ENCODE data around the gene NR4A2. TPM values are rescaled to one million over a fixed set of nuclear protein-coding genes. Genes with fewer than 3 reads are reported as not detected.

NR4A2 gene
- total RNA-seq, 2 experiments from 2014 or later: 0.59 TPM; not detected in 1

- no peak for DNase-seq (ENCODE audit: low spot score)
- Histone ChIP-seq H3K4me1 (ENCODE audit: insufficient read depth, low read length, poor library complexity, severe bottlenecking) (no peaks in the 10 kb centered on the region), H4K20me1 (ENCODE audit: insufficient read depth, low read length) (no peaks in the 10 kb centered on the region), H3K9me3 (ENCODE audit: low read length) (no peaks in the 10 kb centered on the region), H3K36me3 (ENCODE audit: insufficient read depth, low read length) (no peaks in the 10 kb centered on the region), H3K4me3 (ENCODE audit: low read depth, low read length, poor library complexity, severe bottlenecking) (no peak overlapping the region), H3K4me2 (ENCODE audit: low read length) (no peak overlapping the region), H3K79me2 (ENCODE audit: insufficient read depth, low read depth, low read length) (no peaks in the 10 kb centered on the region), H2AFZ (ENCODE audit: low read length) (no peak overlapping the region), H3K27ac (ENCODE audit: low read depth, low read length, poor library complexity, severe bottlenecking) (no peak overlapping the region), H3K9me2 (ENCODE audit: insufficient read depth, low read length) (no peaks in the 10 kb centered on the region)
- no TSS peak for BruUV-seq (replicated peaks)
- CTCF ChIA-PET (ENCODE audit: unreplicated experiment): no interaction called here
- intact Hi-C loops (cut with micrococcal nuclease; ENCODE audit: unreplicated experiment): no loop called here
- POLR2A ChIA-PET: interaction anchor here (0.6 kb wide), 2 partner anchors 411 to 1038 kb away, joined by 3 read pairs; no protein-coding TSS in a partner anchor
- no peak for TF ChIP-seq EZH2phosphoT487 (IDR thresholded peaks at IDR 0.05; ENCODE audit: borderline replicate concordance, low read depth, low read length)
- no peak for TF ChIP-seq CTCF (conservative IDR thresholded peaks at IDR 0.05; ENCODE audit: low read length)
Observed at GRCh38 chr2:156306821-156307220, 25.7 kb downstream of the NR4A2 start.

- Histone ChIP-seq H3K9me2 (ENCODE audit: insufficient read depth, low read length) (no peaks in the 10 kb centered on the region), H3K79me2 (ENCODE audit: insufficient read depth, low read depth, low read length) (no peaks in the 10 kb centered on the region), H3K9me3 (ENCODE audit: low read length) (no peaks in the 10 kb centered on the region), H3K27ac (ENCODE audit: low read depth, low read length, poor library complexity, severe bottlenecking) (no peak overlapping the region), H2AFZ (ENCODE audit: low read length) (no peak overlapping the region), H4K20me1 (ENCODE audit: insufficient read depth, low read length) (no peaks in the 10 kb centered on the region), H3K36me3 (ENCODE audit: insufficient read depth, low read length) (no peaks in the 10 kb centered on the region), H3K4me3 (ENCODE audit: low read depth, low read length, poor library complexity, severe bottlenecking) (no peak overlapping the region), H3K4me2 (ENCODE audit: low read length) (no peak overlapping the region), H3K4me1 (ENCODE audit: insufficient read depth, low read length, poor library complexity, severe bottlenecking) (no peaks in the 10 kb centered on the region)
- intact Hi-C loops (cut with micrococcal nuclease; ENCODE audit: unreplicated experiment): no loop called here
- no peak for DNase-seq (ENCODE audit: low spot score)
- no TSS peak for BruUV-seq (replicated peaks)
- TF ChIP-seq CTCF (conservative IDR thresholded peaks at IDR 0.05; ENCODE audit: low read length) (no peak), EZH2phosphoT487 (IDR thresholded peaks at IDR 0.05; ENCODE audit: borderline replicate concordance, low read depth, low read length) (no peak)
- ChIA-PET CTCF (ENCODE audit: unreplicated experiment) (no interaction called here), POLR2A (interaction anchor here (0.8 kb wide), 1 partner anchor 97 kb away, joined by 3 read pairs; no protein-coding TSS in a partner anchor)
Observed at GRCh38 chr2:156305121-156305520, 27.4 kb downstream of the NR4A2 start.

GRCh38 chr2:156300337-156300736 is 32.2 kb downstream of the NR4A2 start:
- intact Hi-C loops (cut with micrococcal nuclease; ENCODE audit: unreplicated experiment): no loop called here
- H3K27ac ChIP-seq (ENCODE audit: low read depth, low read length, poor library complexity, severe bottlenecking): no peak overlapping the region
- POLR2A ChIA-PET: interaction anchor here (1.0 kb wide), 1 partner anchor 20 kb away, joined by 3 read pairs; no protein-coding TSS in a partner anchor

More at GRCh38 chr2:156300337-156300736, 32.2 kb downstream of the NR4A2 start:
- no peak overlapping the region for H2AFZ ChIP-seq (ENCODE audit: low read length)
- no peaks in the 10 kb centered on the region for H3K36me3 ChIP-seq (ENCODE audit: insufficient read depth, low read length)
- H3K79me2 ChIP-seq (ENCODE audit: insufficient read depth, low read depth, low read length): no peaks in the 10 kb centered on the region
- H3K4me3 ChIP-seq (ENCODE audit: low read depth, low read length, poor library complexity, severe bottlenecking): no peak overlapping the region
- H3K9me2 ChIP-seq (ENCODE audit: insufficient read depth, low read length): no peaks in the 10 kb centered on the region
- no peaks in the 10 kb centered on the region for H3K4me1 ChIP-seq (ENCODE audit: insufficient read depth, low read length, poor library complexity, severe bottlenecking)
- DNase-seq (ENCODE audit: low spot score): no peak
- BruUV-seq (replicated peaks): no TSS peak
- TF ChIP-seq EZH2phosphoT487 (IDR thresholded peaks at IDR 0.05; ENCODE audit: borderline replicate concordance, low read depth, low read length) (no peak), CTCF (conservative IDR thresholded peaks at IDR 0.05; ENCODE audit: low read length) (no peak)
- H3K9me3 ChIP-seq (ENCODE audit: low read length): no peaks in the 10 kb centered on the region
- H4K20me1 ChIP-seq (ENCODE audit: insufficient read depth, low read length): no peaks in the 10 kb centered on the region
- CTCF ChIA-PET (ENCODE audit: unreplicated experiment): no interaction called here
- H3K4me2 ChIP-seq (ENCODE audit: low read length): no peak overlapping the region
